Measurements from ENCODE around the gene OXCT2. TPM values are rescaled to one million over a fixed set of nuclear protein-coding genes. Genes with fewer than 3 reads are reported as not detected.

The OXCT2 gene
- polyA plus RNA-seq, 1 of the 3 experiments (the other 2 are of a cell fraction) = 0.44 TPM

- no peak for TF ChIP-seq USF1 (IDR thresholded peaks at IDR 0.05; ENCODE audit: borderline replicate concordance, low read depth)
- TF ChIP-seq TAF1 (IDR thresholded peaks at IDR 0.05; ENCODE audit: borderline replicate concordance, low read depth, low read length) = peak; percentile 84
- TF ChIP-seq EP300 (IDR thresholded peaks at IDR 0.05; ENCODE audit: borderline replicate concordance in 1 of 2, low read depth in 1 of 2, low read length in 1 of 2) = no peak
- 0 out of 2 replicates have a peak, but pooled peaks have one; percentile 6 for TF ChIP-seq RCOR1 (IDR thresholded peaks at IDR 0.05; ENCODE audit: low read length)
- TF ChIP-seq REST (IDR thresholded peaks at IDR 0.05; ENCODE audit: low read depth, low read length) = no peak
- TF ChIP-seq RXRA (IDR thresholded peaks at IDR 0.05; ENCODE audit: borderline replicate concordance, low read depth) = no peak
Observed at GRCh38 chr1:39738622-39739366, 32.4 kb downstream of the OXCT2 start, which contains the start of gene PPIE (continued).

- H3K9me2 ChIP-seq = no peaks in the 10 kb centered on the region
- H3F3A ChIP-seq (replicated peaks; ENCODE audit: insufficient read depth) = no peaks in the 10 kb centered on the region
- no peak overlapping the region for H3K4me2 ChIP-seq
- peaks cover 0 to 14% of the 10 kb centered on the region in 2 experiments; a peak in 2 of 4 replicates for H3K4me1 ChIP-seq (ENCODE audit: control insufficient read depth in 1 of 2, insufficient read depth in 2 of 2, low read depth in 1 of 2, low read length in 1 of 2)
- TF ChIP-seq JUND (IDR thresholded peaks at IDR 0.05) (no peak), EP300 (IDR thresholded peaks at IDR 0.05; ENCODE audit: borderline replicate concordance in 1 of 2, low read depth in 1 of 2, low read length in 1 of 2) (no peak), USF1 (IDR thresholded peaks at IDR 0.05; ENCODE audit: borderline replicate concordance, low read depth) (no peak), PBX3 (IDR thresholded peaks at IDR 0.05) (no peak), TEAD4 (IDR thresholded peaks at IDR 0.05; ENCODE audit: borderline replicate concordance, insufficient read depth) (no peak), FOXJ3 (CRISPR knock-in tag; IDR thresholded peaks at IDR 0.05) (no peak), NFIC (IDR thresholded peaks at IDR 0.05; ENCODE audit: borderline replicate concordance) (no peak)
- peak overlapping the region; percentile 93; the same call in 1 of the 2 replicates for H2AFZ ChIP-seq (ENCODE audit: low read depth)
- WGBS (ENCODE audit: low lambda C conversion rate) = 94% methylated on average over 9 of the region's 9 CpGs
- ChIA-PET CTCF (interaction anchor here (1.1 to 2.3 kb wide), 4 partner anchors 80 to 160 kb away, joined by 4 to 11 read pairs (median 6); no protein-coding TSS in a partner anchor), POLR2A (interaction anchor here (1.6 kb wide), 1 partner anchor 163 kb away, joined by 3 read pairs; no protein-coding TSS in a partner anchor)
- H3K27me3 ChIP-seq (ENCODE audit: insufficient read depth) = no peaks in the 10 kb centered on the region
- H3K36me3 ChIP-seq (replicated peaks in 1 of 2; ENCODE audit: control insufficient read depth in 1 of 2, insufficient read depth in 2 of 2, low read length in 1 of 2) = peaks cover 14 to 26% of the 10 kb centered on the region in 2 experiments
- no peak overlapping the region for H3K9ac ChIP-seq
- H3K4me3 ChIP-seq (ENCODE audit: low read depth in 2 of 2, low read length in 1 of 2) = no peak overlapping the region
- H3K27ac ChIP-seq (ENCODE audit: low read depth in 2 of 2, low read length in 1 of 2) = no peak overlapping the region
- no peak for DNase-seq
- H3K79me2 ChIP-seq (ENCODE audit: insufficient read depth) = peaks cover 23% of the 10 kb centered on the region; the same call in 1 of the 2 replicates
- H4K20me1 ChIP-seq (ENCODE audit: insufficient read depth) = no peaks in the 10 kb centered on the region
- H3K9me3 ChIP-seq = no peaks in the 10 kb centered on the region
Observed at GRCh38 chr1:39737546-39738169, 33.5 kb downstream of the OXCT2 start.
